VCaP (cell line): ENCODE results near the gene DCHS2.

Experiments
- H3K27ac ChIP-seq: fragments of 450-650 bp; 2 replicates; pipeline ENCODE4 v1.5.1; 2017
- CTCF ChIP-seq: fragments of 450-650 bp; conservative IDR thresholded peaks from 2 replicates; pipeline ENCODE4 v1.5.1; 2017; ENCODE audit warnings: mild to moderate bottlenecking, moderate library complexity

Gene DCHS2

GRCh38 chr4:154475820-154476219 lies 15.8 kb downstream of the DCHS2 start:
- no peak overlapping the region for H3K27ac ChIP-seq
- TF ChIP-seq CTCF, result no peak

DNA sequence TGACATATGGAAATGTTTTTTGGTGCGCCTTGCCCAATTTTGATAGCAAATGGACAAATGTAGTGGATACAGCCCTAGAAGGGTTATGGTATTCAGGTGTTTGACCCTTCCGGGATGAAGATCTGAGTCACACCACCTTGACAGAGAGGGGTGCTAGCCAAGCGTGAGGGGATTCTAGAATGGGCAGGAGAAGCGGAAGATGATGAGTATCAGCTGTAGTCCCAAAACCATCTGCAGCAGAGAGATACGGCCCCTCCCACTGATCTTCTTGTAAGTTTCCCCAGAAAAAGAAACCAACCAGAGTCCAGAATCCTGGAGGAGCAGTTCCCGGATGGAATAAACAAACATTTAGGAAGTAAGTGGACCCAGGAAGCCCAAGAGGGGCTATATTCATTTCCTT lies 18.1 kb downstream of the DCHS2 start:
- peak overlapping the region; percentile 77 for H3K27ac ChIP-seq
- no peak for TF ChIP-seq CTCF

DNA sequence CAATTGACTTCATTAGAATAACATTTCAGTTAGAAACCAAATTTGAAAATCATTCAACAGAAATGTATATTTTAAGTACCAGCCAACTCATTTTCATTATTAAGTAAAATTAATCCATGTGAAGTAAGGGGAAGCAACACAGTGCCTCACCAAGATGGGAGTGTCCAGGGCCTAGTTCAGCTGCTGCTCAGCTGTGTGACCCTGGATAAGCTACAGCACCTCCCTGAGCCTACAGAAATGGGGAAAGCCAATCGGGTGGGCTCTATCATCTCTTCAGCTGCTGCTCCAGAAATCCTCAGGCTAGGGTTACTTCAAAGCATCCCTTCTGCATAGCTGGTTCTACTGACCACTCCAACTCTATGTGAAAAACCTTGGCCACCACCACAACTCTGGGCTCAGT lies 18.7 kb downstream of the DCHS2 start:
- peak overlapping the region; percentile 77 for H3K27ac ChIP-seq
- no peak for TF ChIP-seq CTCF

DNA sequence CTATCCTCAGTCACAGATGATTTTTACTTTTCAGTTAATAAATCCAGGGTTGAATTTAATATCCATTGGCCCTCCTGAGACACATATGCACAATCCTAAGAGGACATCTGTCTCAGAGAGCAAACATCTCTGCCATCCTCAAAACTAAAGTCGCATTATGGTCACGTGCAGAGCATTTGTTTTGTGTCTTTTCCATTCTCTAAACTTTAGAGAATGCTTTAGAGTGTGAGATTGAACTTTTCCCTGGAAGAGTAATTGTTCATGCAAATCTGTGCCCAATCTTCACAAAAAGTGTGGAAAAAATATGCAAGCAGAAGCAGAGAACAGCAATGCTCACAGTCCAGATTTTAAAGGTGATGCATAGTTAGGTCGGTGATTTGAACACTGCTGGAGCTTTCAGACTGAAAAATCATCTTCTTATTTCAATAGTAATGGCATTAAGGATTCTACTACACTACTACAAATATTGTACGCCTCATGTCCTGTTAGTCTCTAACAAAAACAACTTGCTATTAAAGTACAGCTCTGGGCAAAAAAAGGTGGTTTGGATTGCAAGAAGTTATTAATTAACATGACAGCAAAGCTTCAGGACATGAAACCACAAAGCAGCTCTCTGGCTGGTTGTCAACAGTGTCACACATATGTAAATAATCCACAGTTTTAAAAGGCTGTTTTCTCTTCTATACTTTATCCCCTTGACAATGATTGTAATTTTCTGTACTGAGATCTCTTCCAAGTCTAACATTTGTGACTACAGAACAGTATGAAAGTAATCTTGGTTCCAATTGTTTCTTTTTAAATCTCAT lies 19.9 kb downstream of the DCHS2 start:
- no peak for TF ChIP-seq CTCF
- H3K27ac ChIP-seq, result peak overlapping the region; percentile 77

DNA sequence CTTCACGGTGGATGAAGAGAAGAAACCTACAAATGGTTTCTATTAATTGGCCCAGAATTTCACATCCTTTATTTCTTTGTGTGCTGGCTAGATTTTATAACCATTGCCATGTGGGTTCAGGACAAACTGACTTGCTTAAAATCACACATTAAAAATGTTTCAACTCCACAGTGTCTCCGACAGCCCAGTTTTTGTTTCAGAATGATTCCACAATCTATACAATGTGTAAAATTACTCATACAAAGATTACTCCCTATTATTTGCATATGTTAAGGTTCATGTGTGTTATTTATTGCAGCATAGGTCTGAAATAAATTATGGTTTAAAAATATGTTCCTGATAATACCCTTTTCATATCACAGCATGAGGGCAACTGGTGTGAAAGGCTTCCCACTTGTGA lies 20.6 kb downstream of the DCHS2 start:
- H3K27ac ChIP-seq, result peak overlapping the region; percentile 77
- TF ChIP-seq CTCF, result no peak

- TF ChIP-seq CTCF, result no peak
- no peak overlapping the region for H3K27ac ChIP-seq
These were observed 23.7 kb downstream of the DCHS2 start for GRCh38 chr4:154467886-154468285.

DNA sequence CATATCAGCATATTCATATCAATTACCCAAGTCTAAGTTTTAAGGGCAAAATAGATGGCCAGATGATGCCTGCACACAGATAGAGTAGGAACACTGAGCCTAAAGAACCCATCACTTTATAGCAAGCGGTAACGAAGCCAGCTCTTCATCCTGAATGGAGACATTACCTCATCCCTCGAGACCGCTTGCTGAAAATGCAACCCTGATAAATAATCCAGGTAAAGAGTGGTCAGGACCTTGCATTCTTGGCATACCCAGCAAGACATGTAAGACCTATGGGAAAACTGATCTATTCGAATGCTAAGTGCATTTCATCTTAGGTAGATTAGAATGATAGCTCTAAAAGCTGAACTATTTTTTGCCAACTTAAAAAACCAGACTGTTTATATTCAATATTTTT lies 25.3 kb downstream of the DCHS2 start:
- no peak overlapping the region for H3K27ac ChIP-seq
- TF ChIP-seq CTCF, result no peak
